Osteocyte (in vitro differentiated cells): ENCODE results near the gene TIGD3. TPM values are rescaled to one million over a fixed set of nuclear protein-coding genes. Genes with fewer than 3 reads are reported as not detected.

Experiments
- DNase-seq: peaks from one replicate; pipeline ENCODE4 v3.0.0; 2021; ENCODE audit warnings: mixed read lengths; ENCODE audit not compliant: unreplicated experiment; ENCODE audit errors: extremely low spot score
- H3K27ac Mint-ChIP-seq: one replicate; pipeline ENCODE4 v1.8.0; 2021; ENCODE audit warnings: mild to moderate bottlenecking, mixed read lengths; ENCODE audit not compliant: unreplicated experiment
- H3K27me3 Mint-ChIP-seq: one replicate; pipeline ENCODE4 v1.8.0; 2021; ENCODE audit warnings: mixed read lengths; ENCODE audit not compliant: unreplicated experiment
- H3K36me3 Mint-ChIP-seq: one replicate; pipeline ENCODE4 v1.8.0; 2021; ENCODE audit warnings: mixed read lengths; ENCODE audit not compliant: unreplicated experiment
- H3K4me1 Mint-ChIP-seq: one replicate; pipeline ENCODE4 v1.8.0; 2021; ENCODE audit warnings: mixed read lengths; ENCODE audit not compliant: unreplicated experiment
- H3K4me3 Mint-ChIP-seq: one replicate; pipeline ENCODE4 v1.8.0; 2021; ENCODE audit warnings: mild to moderate bottlenecking, moderate library complexity, mixed read lengths; ENCODE audit not compliant: unreplicated experiment
- H3K9me3 Mint-ChIP-seq: one replicate; pipeline ENCODE4 v1.8.0; 2021; ENCODE audit warnings: mixed read lengths; ENCODE audit not compliant: unreplicated experiment
- total RNA-seq: library from RNA; stranded (reverse); gene quantifications from 2 replicates; pipeline ENCODE4 v1.2.1, GENCODE V29; 2021
- TF ChIP-seq, protein P1 (sequence below): fragments of 200-600 bp; sonication (generic); IDR thresholded peaks from 2 replicates; pipeline ENCODE4 v1.5.0; 2021; ENCODE audit warnings: antibody characterized with exemption, mild to moderate bottlenecking, moderate library complexity

Gene TIGD3
- total RNA-seq, 1 donor from 2014 or later = 0.16 TPM

DNA sequence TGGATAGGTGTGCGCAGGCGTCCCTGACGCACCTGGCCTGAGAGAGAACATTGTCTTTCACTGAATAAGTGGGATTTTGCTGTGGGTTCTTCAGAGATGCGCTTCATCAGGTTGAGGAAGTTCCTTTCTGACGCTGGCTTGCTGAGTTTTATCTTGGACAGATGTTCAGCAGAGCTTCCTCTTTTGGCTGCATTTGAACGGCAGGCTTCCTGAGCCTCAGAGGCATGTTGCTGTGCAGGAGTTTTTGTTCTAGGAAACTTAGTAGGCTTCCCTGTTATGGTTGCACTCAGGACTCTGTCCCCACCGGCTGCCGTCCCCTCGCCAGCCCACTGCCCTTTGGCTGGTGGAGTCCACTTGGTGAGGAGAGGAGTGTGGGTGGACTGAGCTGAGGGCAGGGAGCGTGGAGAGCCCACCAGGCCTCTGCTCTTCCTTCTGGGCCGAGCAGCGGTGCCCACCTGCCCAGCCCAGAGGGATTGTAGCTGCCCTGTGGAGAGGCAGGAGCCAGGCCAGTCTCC is 49.1 kb downstream of the TIGD3 start:
- TF ChIP-seq, protein P1, sequence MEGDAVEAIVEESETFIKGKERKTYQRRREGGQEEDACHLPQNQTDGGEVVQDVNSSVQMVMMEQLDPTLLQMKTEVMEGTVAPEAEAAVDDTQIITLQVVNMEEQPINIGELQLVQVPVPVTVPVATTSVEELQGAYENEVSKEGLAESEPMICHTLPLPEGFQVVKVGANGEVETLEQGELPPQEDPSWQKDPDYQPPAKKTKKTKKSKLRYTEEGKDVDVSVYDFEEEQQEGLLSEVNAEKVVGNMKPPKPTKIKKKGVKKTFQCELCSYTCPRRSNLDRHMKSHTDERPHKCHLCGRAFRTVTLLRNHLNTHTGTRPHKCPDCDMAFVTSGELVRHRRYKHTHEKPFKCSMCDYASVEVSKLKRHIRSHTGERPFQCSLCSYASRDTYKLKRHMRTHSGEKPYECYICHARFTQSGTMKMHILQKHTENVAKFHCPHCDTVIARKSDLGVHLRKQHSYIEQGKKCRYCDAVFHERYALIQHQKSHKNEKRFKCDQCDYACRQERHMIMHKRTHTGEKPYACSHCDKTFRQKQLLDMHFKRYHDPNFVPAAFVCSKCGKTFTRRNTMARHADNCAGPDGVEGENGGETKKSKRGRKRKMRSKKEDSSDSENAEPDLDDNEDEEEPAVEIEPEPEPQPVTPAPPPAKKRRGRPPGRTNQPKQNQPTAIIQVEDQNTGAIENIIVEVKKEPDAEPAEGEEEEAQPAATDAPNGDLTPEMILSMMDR = no peak
- Mint-ChIP-seq H3K27ac (no peak overlapping the region), H3K4me1 (peaks cover 1% of the 10 kb centered on the region), H3K27me3 (no peaks in the 10 kb centered on the region), H3K4me3 (no peak overlapping the region), H3K36me3 (peaks cover 31% of the 10 kb centered on the region), H3K9me3 (no peaks in the 10 kb centered on the region)
- no peak for DNase-seq

DNA sequence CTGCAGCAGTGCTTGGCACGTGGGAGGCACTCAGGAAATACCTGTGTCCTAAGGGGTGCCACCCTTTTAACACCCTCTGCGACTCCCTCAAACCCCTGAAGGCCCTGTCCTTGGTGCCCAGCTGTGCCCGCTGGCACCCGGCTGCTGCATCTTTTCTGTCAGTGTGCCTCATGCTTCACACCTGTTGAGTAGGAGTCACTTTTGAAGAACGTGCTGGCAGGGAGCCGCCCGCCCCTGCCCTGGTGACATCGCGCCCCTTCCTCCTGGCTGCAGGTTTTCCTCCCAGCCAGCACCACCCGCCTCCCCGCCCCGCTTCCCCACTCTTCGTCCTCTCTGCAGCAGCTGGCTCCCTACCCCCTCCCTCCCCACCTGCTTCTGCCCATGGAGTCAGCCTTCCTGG is 49.7 kb downstream of the TIGD3 start:
- peaks cover 1% of the 10 kb centered on the region for H3K4me1 Mint-ChIP-seq
- no peaks in the 10 kb centered on the region for H3K9me3 Mint-ChIP-seq
- no peak overlapping the region for H3K4me3 Mint-ChIP-seq
- no peaks in the 10 kb centered on the region for H3K27me3 Mint-ChIP-seq
- DNase-seq = no peak
- peaks cover 31% of the 10 kb centered on the region for H3K36me3 Mint-ChIP-seq
- no peak overlapping the region for H3K27ac Mint-ChIP-seq
- TF ChIP-seq, protein P1 = no peak

DNA sequence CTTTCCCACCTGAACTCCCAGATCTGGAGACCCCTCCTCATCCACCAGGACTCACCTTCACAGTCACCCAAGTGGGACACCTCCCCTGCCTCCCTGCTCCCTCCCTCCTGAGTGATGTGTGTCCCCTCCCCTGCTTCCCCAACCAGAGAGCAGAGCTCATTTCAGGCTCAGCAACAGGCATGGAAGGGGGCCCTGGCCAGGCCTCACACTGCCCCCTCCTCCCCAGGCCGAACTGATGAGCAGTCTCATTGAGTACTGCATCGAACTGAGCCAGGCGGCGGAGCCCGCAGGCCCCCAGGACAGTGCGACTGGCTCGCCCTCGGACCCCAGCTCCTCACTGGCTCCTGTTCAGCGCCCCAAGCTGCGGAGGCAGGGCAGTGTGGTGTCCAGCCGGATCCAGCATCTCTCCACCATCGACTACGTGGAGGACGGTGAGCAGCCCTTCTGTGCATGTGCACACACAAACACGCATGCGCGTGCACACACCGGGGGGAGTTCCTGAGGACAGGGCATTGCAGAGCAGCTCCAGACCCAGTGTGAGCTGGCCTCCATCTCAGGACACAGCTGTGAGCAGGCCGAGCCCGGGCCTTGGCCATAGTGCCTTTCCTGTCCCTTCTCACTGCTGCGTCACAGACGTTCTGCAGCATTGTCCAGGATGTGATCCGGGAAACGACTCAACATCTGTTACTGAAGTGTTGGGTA is 50.2 kb downstream of the TIGD3 start:
- H3K9me3 Mint-ChIP-seq = no peaks in the 10 kb centered on the region
- no peak for DNase-seq
- no peak overlapping the region for H3K4me3 Mint-ChIP-seq
- TF ChIP-seq, protein P1 = no peak
- H3K36me3 Mint-ChIP-seq = peaks cover 32% of the 10 kb centered on the region
- H3K27ac Mint-ChIP-seq = no peak overlapping the region
- peaks cover 1% of the 10 kb centered on the region for H3K4me1 Mint-ChIP-seq
- no peaks in the 10 kb centered on the region for H3K27me3 Mint-ChIP-seq

Other genes starting within 250 kb of the TIGD3 start
- 13.6 and 18.3 TPM in 2 replicates for gene TM7SF2, start 242.9 kb upstream of the TIGD3 start, total RNA-seq
- gene ZNHIT2, start 237.1 kb upstream of the TIGD3 start, total RNA-seq = 9.0 and 9.8 TPM in 2 replicates
- 734 and 738 TPM in 2 replicates for gene FAU, start 232.6 kb upstream of the TIGD3 start, total RNA-seq
- 41.0 and 43.5 TPM in 2 replicates for gene MRPL49, start 232.4 kb upstream of the TIGD3 start, total RNA-seq
- 53.6 and 57.1 TPM in 2 replicates for gene SYVN1, start 220.2 kb upstream of the TIGD3 start, total RNA-seq
- gene SPDYC, start 184.5 kb upstream of the TIGD3 start, total RNA-seq = not detected in 2 replicates
- gene CAPN1, start 172.8 kb upstream of the TIGD3 start, total RNA-seq = 154 and 155 TPM in 2 replicates
- 5.9 and 9.3 TPM in 2 replicates for gene POLA2, start 92.8 kb upstream of the TIGD3 start, total RNA-seq
- 20.7 and 23.1 TPM in 2 replicates for gene CDC42EP2, start 39.9 kb upstream of the TIGD3 start, total RNA-seq
- gene DPF2, start 20.9 kb upstream of the TIGD3 start, total RNA-seq = 57.7 and 74.9 TPM in 2 replicates
- gene SLC25A45, start 27.9 kb downstream of the TIGD3 start, total RNA-seq = 9.9 and 10.8 TPM in 2 replicates
- 62.8 and 65.8 TPM in 2 replicates for gene FRMD8, start 31.9 kb downstream of the TIGD3 start, total RNA-seq
- gene NEAT1, start 68.0 kb downstream of the TIGD3 start, total RNA-seq = 300 and 534 TPM in 2 replicates
- gene MALAT1, start 144.3 kb downstream of the TIGD3 start, total RNA-seq = 11,843 and 16,538 TPM in 2 replicates
- gene SCYL1, start 170.3 kb downstream of the TIGD3 start, total RNA-seq = 103 and 104 TPM in 2 replicates
- 219 and 256 TPM in 2 replicates for gene LTBP3, start 203.6 kb downstream of the TIGD3 start, total RNA-seq
- 31.3 and 32.7 TPM in 2 replicates for gene ZNRD2, start 215.7 kb downstream of the TIGD3 start, total RNA-seq
- gene FAM89B, start 217.8 kb downstream of the TIGD3 start, total RNA-seq = 84.2 and 92.1 TPM in 2 replicates
- 39.7 and 42.6 TPM in 2 replicates for gene EHBP1L1, start 221.3 kb downstream of the TIGD3 start, total RNA-seq
- not detected in 2 replicates for gene KCNK7, start 241.0 kb downstream of the TIGD3 start, total RNA-seq